ENCODE measurements around the gene CACNA2D4. TPM values are rescaled to one million over a fixed set of nuclear protein-coding genes. Genes with fewer than 3 reads are reported as not detected.

Gene CACNA2D4
- total and polyA plus RNA-seq, 2 of the 13 experiments (the other 11 are each of a cell fraction or from before 2014, with no cell fraction given) = 14.2 to 136 TPM

GRCh38 chr12:1810201-1810930, 108.1 kb downstream of the CACNA2D4 start (continued):
- TF ChIP-seq MED8 (CRISPR knock-in tag; IDR thresholded peaks at IDR 0.05; ENCODE audit: insufficient replicate concordance) (no peak), KIAA2018 (CRISPR knock-in tag; IDR thresholded peaks at IDR 0.05; ENCODE audit: borderline replicate concordance) (no peak), BATF2 (CRISPR knock-in tag; IDR thresholded peaks at IDR 0.05) (no peak), TAF1 (CRISPR knock-in tag; IDR thresholded peaks at IDR 0.05) (no peak), TFDP1 (CRISPR knock-in tag; IDR thresholded peaks at IDR 0.05; ENCODE audit: borderline replicate concordance) (no peak), NFE2L2 (IDR thresholded peaks at IDR 0.05; ENCODE audit: low read length) (no peak), RAD51 (IDR thresholded peaks at IDR 0.05; ENCODE audit: borderline replicate concordance) (no peak), ZBTB43 (CRISPR knock-in tag; conservative IDR thresholded peaks at IDR 0.05) (no peak), ZHX2 (IDR thresholded peaks at IDR 0.05; ENCODE audit: low read depth) (no peak), ZHX2 (CRISPR knock-in tag; IDR thresholded peaks at IDR 0.05; ENCODE audit: borderline replicate concordance) (no peak), POLR2A (IDR thresholded peaks at IDR 0.05; ENCODE audit: insufficient read depth in 1 of 2, low read depth in 2 of 2, low read length in 2 of 2) (peak in 1 of 2 experiments; percentile 51; a peak in 2 of 4 replicates)
